ENCODE results near the gene TACC2.

- TF ChIP-seq CTCF (IDR thresholded peaks at IDR 0.05) (no peak), EZH2 (IDR thresholded peaks at IDR 0.05; ENCODE audit: borderline replicate concordance, insufficient read depth, low read depth, low read length, poor library complexity, severe bottlenecking) (no peak)
Observed at GRCh38 chr10:122229666-122230065, 240.7 kb downstream of the TACC2 start.

Measured in B cell (primary cell).